HepG2 (cell line): Measurements from ENCODE around the gene SYNGR4. TPM values are rescaled to one million over a fixed set of nuclear protein-coding genes. Genes with fewer than 3 reads are reported as not detected.
A peak's percentile ranks its signal among the peaks of the same experiment; 100 is the strongest.

Source experiments
- ETV5 ChIP-seq: IDR thresholded peaks from 2 replicates; pipeline ENCODE4 v1.6.1; 2018; ENCODE audit warnings: missing biosample characterization, missing genetic modification reagents, inconsistent platforms, borderline replicate concordance
- HOXA7 ChIP-seq: sonication (generic); formaldehyde crosslinking; IDR thresholded peaks from 2 replicates; pipeline ENCODE4 v1.8.1; 2022; ENCODE audit warnings: mild to moderate bottlenecking, missing genetic modification reagents, moderate library complexity
- IRX3 ChIP-seq: sonication (generic); formaldehyde crosslinking; IDR thresholded peaks from 2 replicates; pipeline ENCODE4 v1.8.1; 2023; ENCODE audit warnings: mild to moderate bottlenecking, low read depth, missing genetic modification reagents, borderline replicate concordance
- NAIF1 ChIP-seq: sonication (generic); formaldehyde crosslinking; IDR thresholded peaks from 2 replicates; pipeline ENCODE4 v1.5.0; 2020; ENCODE audit warnings: mild to moderate bottlenecking, missing genetic modification reagents, borderline replicate concordance
- NFYC ChIP-seq: IDR thresholded peaks from 2 replicates; pipeline ENCODE4 v1.6.1; 2016; ENCODE audit warnings: missing genetic modification reagents, missing compliant biosample characterization
- SMYD3 ChIP-seq: sonication (generic); formaldehyde crosslinking; IDR thresholded peaks from 2 replicates; pipeline ENCODE4 v1.8.1; 2023; ENCODE audit warnings: mild to moderate bottlenecking, missing genetic modification reagents
- SRSF1 ChIP-seq: fragments of 200-400 bp; formaldehyde crosslinking; optimal IDR thresholded peaks from 2 replicates; pipeline ENCODE3; 2017; ENCODE audit warnings: mild to moderate bottlenecking, low read depth, low read length, moderate library complexity
- ZNF468 ChIP-seq: sonication (generic); formaldehyde crosslinking; IDR thresholded peaks from 2 replicates; pipeline ENCODE4 v1.8.0; 2022; ENCODE audit warnings: mild to moderate bottlenecking, moderate library complexity, missing genetic modification reagents
- ZNF7 ChIP-seq: IDR thresholded peaks from 2 replicates; pipeline ENCODE4 v1.6.1; 2016; ENCODE audit warnings: missing biosample characterization, missing genetic modification reagents
- ZNF703 ChIP-seq: sonication (generic); formaldehyde crosslinking; IDR thresholded peaks from 2 replicates; pipeline ENCODE4 v1.5.1; 2020; ENCODE audit warnings: missing genetic modification reagents, mild to moderate bottlenecking, moderate library complexity, borderline replicate concordance
- ZNF780A ChIP-seq: sonication (generic); formaldehyde crosslinking; IDR thresholded peaks from 2 replicates; pipeline ENCODE4 v1.8.0; 2022; ENCODE audit warnings: mild to moderate bottlenecking, missing genetic modification reagents, moderate library complexity
- ZNF879 ChIP-seq: sonication (generic); formaldehyde crosslinking; IDR thresholded peaks from 2 replicates; pipeline ENCODE4 v1.8.1; 2023; ENCODE audit warnings: missing genetic modification reagents
- ZSCAN31 ChIP-seq: sonication (generic); formaldehyde crosslinking; IDR thresholded peaks from 2 replicates; pipeline ENCODE4 v1.5.0; 2020; ENCODE audit warnings: low read depth, mild to moderate bottlenecking, missing genetic modification reagents
- polyA plus RNA-seq, 8 experiments: library from polyadenylated mRNA; depleted of rRNA in 3 of 8; stranded (reverse) in 7 of 8; unstranded in 1 of 8; fragments of >200 nt; fragmentation: Illumina TruSeq in 4 of 8; extraction: Trizol in 4 of 8; gene quantifications; 2 replicates each; pipeline versions ENCODE4 v1.2.1 to v1.2.3, GENCODE V29; 2011 to 2016; ENCODE audit warnings: low read depth in 4 of 8, missing spikeins in 1 of 8, mixed read lengths in 1 of 8; ENCODE audit not compliant: insufficient read depth in 1 of 8
- total RNA-seq, 5 experiments: library from RNA; depleted of rRNA; stranded (reverse); fragments of >200 nt; fragmentation: Illumina TruSeq; extraction: Trizol; gene quantifications; 2 replicates each; pipeline ENCODE4 v1.2.3, GENCODE V29; 2016; ENCODE audit warnings: low read depth in 1 of 5
- TF ChIP-seq, protein P1 (sequence below): sonication (generic); formaldehyde crosslinking; IDR thresholded peaks from 2 replicates; pipeline ENCODE4 v1.4.0; 2020; ENCODE audit warnings: missing genetic modification reagents
- TF ChIP-seq, protein P2 (sequence below): fragments of 450-650 bp; IDR thresholded peaks from 2 replicates; pipeline ENCODE4 v1.6.1; 2017
- TF ChIP-seq, protein P3 (sequence below): sonication (generic); formaldehyde crosslinking; IDR thresholded peaks from 2 replicates; pipeline ENCODE4 v1.5.0; 2020; ENCODE audit warnings: missing genetic modification reagents, mild to moderate bottlenecking, borderline replicate concordance
- TF ChIP-seq, protein P4 (sequence below): sonication (generic); formaldehyde crosslinking; IDR thresholded peaks from 2 replicates; pipeline ENCODE4 v1.4.0; 2020; ENCODE audit warnings: missing genetic modification reagents, borderline replicate concordance
- TF ChIP-seq, protein P5 (sequence below): fragments of 450-650 bp; IDR thresholded peaks from 2 replicates; pipeline ENCODE4 v1.6.1; 2016

The SYNGR4 gene
- total and polyA plus RNA-seq, 2 of the 13 experiments (the other 11 are each of a cell fraction or from before 2014, with no cell fraction given): not detected

DNA sequence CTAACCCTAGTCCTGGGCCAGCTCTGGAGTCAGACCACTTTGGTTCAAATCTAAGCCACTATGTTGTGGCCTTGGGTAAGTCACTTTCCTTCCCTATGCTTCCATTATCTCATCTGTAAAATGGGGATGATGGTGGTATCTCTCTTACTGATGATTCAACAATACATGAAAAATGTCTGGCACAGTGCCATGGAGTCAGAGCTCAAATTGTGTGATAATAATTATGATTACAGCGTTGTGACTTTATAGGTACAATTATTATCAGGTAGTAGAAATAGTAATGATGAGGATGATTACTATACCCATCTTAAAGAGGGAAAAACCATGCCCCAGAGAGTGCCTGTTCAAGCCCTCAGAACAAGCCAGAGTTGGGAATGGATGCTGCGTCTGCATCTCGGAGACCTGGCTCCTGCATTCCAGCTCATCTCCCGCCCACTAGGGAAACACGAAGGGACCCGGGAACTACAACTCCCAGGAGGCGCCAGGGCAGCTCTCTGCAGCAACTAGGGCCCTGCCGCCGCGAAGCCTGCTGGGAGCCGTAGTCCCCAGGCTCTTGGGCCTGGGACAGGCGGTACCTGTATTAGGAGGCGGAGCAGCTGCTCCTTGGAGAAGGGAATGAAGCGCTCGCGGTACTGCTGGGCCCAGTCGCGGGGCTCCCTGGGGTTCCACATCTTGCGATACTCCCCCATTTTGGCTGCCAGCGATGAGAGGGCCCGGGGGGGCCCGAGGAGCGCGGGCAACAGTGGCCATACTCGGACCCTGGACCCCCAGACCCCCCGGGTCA is 1.3 kb upstream of the SYNGR4 start (continued):
- TF ChIP-seq, protein P1, sequence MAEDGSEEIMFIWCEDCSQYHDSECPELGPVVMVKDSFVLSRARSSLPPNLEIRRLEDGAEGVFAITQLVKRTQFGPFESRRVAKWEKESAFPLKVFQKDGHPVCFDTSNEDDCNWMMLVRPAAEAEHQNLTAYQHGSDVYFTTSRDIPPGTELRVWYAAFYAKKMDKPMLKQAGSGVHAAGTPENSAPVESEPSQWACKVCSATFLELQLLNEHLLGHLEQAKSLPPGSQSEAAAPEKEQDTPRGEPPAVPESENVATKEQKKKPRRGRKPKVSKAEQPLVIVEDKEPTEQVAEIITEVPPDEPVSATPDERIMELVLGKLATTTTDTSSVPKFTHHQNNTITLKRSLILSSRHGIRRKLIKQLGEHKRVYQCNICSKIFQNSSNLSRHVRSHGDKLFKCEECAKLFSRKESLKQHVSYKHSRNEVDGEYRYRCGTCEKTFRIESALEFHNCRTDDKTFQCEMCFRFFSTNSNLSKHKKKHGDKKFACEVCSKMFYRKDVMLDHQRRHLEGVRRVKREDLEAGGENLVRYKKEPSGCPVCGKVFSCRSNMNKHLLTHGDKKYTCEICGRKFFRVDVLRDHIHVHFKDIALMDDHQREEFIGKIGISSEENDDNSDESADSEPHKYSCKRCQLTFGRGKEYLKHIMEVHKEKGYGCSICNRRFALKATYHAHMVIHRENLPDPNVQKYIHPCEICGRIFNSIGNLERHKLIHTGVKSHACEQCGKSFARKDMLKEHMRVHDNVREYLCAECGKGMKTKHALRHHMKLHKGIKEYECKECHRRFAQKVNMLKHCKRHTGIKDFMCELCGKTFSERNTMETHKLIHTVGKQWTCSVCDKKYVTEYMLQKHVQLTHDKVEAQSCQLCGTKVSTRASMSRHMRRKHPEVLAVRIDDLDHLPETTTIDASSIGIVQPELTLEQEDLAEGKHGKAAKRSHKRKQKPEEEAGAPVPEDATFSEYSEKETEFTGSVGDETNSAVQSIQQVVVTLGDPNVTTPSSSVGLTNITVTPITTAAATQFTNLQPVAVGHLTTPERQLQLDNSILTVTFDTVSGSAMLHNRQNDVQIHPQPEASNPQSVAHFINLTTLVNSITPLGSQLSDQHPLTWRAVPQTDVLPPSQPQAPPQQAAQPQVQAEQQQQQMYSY (CRISPR knock-in tag): no peak
- TF ChIP-seq SMYD3 (CRISPR knock-in tag) (no peak), SRSF1 (peak; percentile 77), ZNF7 (CRISPR knock-in tag) (no peak), NFYC (CRISPR knock-in tag) (peak; percentile 34; the same call in 1 of the 2 replicates), ZNF703 (CRISPR knock-in tag) (no peak), ZNF780A (CRISPR knock-in tag) (no peak), ZNF468 (CRISPR knock-in tag) (no peak), HOXA7 (no peak), IRX3 (CRISPR knock-in tag) (no peak), ZSCAN31 (CRISPR knock-in tag) (no peak), ZNF879 (CRISPR knock-in tag) (no peak), ETV5 (CRISPR knock-in tag) (0 out of 2 replicates have a peak, but pooled peaks have one; percentile 13), NAIF1 (CRISPR knock-in tag) (no peak)
- TF ChIP-seq, protein P2, sequence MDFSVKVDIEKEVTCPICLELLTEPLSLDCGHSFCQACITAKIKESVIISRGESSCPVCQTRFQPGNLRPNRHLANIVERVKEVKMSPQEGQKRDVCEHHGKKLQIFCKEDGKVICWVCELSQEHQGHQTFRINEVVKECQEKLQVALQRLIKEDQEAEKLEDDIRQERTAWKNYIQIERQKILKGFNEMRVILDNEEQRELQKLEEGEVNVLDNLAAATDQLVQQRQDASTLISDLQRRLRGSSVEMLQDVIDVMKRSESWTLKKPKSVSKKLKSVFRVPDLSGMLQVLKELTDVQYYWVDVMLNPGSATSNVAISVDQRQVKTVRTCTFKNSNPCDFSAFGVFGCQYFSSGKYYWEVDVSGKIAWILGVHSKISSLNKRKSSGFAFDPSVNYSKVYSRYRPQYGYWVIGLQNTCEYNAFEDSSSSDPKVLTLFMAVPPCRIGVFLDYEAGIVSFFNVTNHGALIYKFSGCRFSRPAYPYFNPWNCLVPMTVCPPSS: no peak
- TF ChIP-seq, protein P3, sequence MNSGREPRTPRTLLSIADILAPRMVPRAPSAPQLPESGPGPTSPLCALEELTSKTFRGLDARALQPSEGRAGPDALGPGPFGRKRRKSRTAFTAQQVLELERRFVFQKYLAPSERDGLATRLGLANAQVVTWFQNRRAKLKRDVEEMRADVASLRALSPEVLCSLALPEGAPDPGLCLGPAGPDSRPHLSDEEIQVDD (CRISPR knock-in tag): no peak
- TF ChIP-seq, protein P4, sequence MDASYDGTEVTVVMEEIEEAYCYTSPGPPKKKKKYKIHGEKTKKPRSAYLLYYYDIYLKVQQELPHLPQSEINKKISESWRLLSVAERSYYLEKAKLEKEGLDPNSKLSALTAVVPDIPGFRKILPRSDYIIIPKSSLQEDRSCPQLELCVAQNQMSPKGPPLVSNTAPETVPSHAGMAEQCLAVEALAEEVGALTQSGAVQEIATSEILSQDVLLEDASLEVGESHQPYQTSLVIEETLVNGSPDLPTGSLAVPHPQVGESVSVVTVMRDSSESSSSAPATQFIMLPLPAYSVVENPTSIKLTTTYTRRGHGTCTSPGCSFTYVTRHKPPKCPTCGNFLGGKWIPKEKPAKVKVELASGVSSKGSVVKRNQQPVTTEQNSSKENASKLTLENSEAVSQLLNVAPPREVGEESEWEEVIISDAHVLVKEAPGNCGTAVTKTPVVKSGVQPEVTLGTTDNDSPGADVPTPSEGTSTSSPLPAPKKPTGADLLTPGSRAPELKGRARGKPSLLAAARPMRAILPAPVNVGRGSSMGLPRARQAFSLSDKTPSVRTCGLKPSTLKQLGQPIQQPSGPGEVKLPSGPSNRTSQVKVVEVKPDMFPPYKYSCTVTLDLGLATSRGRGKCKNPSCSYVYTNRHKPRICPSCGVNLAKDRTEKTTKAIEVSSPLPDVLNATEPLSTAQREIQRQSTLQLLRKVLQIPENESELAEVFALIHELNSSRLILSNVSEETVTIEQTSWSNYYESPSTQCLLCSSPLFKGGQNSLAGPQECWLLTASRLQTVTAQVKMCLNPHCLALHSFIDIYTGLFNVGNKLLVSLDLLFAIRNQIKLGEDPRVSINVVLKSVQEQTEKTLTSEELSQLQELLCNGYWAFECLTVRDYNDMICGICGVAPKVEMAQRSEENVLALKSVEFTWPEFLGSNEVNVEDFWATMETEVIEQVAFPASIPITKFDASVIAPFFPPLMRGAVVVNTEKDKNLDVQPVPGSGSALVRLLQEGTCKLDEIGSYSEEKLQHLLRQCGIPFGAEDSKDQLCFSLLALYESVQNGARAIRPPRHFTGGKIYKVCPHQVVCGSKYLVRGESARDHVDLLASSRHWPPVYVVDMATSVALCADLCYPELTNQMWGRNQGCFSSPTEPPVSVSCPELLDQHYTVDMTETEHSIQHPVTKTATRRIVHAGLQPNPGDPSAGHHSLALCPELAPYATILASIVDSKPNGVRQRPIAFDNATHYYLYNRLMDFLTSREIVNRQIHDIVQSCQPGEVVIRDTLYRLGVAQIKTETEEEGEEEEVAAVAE: peak; percentile 82; the same call in 1 of the 2 replicates
- TF ChIP-seq, protein P5, sequence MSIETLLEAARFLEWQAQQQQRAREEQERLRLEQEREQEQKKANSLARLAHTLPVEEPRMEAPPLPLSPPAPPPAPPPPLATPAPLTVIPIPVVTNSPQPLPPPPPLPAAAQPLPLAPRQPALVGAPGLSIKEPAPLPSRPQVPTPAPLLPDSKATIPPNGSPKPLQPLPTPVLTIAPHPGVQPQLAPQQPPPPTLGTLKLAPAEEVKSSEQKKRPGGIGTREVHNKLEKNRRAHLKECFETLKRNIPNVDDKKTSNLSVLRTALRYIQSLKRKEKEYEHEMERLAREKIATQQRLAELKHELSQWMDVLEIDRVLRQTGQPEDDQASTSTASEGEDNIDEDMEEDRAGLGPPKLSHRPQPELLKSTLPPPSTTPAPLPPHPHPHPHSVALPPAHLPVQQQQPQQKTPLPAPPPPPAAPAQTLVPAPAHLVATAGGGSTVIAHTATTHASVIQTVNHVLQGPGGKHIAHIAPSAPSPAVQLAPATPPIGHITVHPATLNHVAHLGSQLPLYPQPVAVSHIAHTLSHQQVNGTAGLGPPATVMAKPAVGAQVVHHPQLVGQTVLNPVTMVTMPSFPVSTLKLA: no peak
